Measurements from ENCODE around the gene SCGB1D2.

GRCh38 chr11:62233730-62234129 is 8.3 kb upstream of the SCGB1D2 start:
- TF ChIP-seq EZH2phosphoT487 (IDR thresholded peaks at IDR 0.05; ENCODE audit: insufficient read depth, low read depth): no peak
- no peak for TF ChIP-seq EZH2 (IDR thresholded peaks at IDR 0.05; ENCODE audit: insufficient read depth, poor library complexity, severe bottlenecking)

All from GM23248 (cell line).